Renal cortex interstitium (tissue), 11 donors: Measurements from ENCODE around the gene S1PR4. TPM values are rescaled to one million over a fixed set of nuclear protein-coding genes. Genes with fewer than 3 reads are reported as not detected.
"Not testable (repeated sequence)": the region's sequence is repeated elsewhere in the genome, so short reads cannot be mapped to it uniquely, and the experiment has no call there.

ENCODE experiments used
- DNase-seq, 11 donors: peaks; one replicate each; pipeline ENCODE4 v3.0.0-alpha.2; 2013; ENCODE audit warnings: low read depth in 9 of 11, low spot score in 4 of 11; ENCODE audit errors: extremely low read depth in 1 of 11
- polyA plus RNA-seq, 3 donors: library from polyadenylated mRNA; unstranded; fragments of 120-200 nt; gene quantifications; one replicate each; pipeline ENCODE4 v1.2.1, GENCODE V29; 2013; ENCODE audit not compliant: insufficient read length in 3 of 3

S1PR4 gene
- polyA plus RNA-seq, 3 donors, result 0.28 to 0.56 (median 0.34) TPM

DNA sequence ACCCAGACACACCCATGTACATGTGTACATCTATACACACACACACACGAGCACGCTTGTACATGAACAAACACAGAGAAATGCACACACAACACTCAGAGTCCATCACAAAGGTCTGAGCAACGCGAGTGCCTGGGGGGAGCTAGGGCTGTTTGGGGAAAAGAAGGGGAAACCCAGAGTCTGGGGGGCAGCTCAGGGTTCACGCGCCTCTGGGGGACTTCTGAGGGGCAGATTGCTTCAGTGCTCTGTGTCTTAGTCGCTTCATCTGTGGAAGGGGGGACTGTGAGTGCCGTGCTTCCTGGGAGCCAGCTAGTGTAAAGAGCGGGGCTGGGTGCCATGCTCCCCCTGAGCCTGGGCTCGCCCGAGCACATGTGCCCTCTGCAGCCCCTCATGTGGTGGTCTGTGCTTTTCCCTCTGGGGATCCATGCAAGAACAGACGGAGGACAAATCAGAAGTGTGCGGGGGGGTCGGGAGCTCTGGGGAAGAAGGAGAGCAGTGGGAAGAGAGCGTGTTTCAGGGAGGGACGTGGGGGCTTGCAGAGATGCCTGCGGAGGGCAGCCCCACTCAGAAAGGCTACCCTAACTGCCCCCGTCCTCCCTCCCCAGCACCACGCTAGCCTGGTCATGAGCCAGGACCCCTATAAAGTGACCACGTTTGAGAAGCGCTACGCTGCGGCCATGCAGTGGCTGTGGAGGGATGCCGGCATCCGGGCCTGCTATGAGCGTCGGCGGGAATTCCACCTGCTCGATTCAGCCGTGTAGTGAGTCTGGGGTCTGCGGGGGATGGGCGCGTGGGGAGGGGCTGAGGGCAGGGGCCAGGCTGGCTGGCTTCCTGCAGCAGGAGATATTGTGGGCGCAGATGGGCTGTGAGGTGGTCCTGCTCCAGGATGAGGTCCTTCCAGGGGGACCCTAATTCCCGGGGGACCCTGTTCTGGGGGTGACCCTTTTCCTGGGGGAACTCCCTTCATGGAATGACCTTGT lies 28.8 kb upstream of the S1PR4 start:
- no peak for DNase-seq

DNA sequence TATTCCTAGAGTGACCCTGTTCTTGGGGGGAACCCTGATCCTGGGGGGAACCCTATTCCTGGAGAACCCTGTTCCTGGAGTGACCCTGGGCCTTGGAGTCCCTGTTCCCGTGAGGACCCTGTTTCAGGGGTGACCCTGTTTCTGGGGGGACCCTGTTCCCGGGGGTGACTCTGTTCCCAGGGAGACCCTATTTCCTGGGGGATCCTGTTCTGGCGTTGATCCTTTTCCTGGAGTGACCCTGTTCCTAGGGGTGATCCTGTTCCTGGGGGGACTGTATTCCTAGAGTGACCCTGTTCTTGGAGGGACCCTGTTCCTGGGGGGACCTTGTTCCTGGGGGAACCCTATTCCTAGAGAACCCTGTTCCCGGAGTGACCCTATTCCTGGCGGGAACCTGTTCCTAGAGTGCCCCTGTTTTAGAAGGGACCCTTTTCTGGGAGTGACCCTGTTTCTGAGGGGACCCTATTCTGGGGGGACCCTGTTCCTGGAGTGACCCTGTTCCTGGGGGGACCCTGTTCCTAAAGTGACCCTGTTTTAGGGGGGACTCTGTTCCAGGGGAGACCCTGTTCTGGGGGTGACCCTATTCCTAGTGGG lies 27.7 kb upstream of the S1PR4 start:
- no peak for DNase-seq

DNA sequence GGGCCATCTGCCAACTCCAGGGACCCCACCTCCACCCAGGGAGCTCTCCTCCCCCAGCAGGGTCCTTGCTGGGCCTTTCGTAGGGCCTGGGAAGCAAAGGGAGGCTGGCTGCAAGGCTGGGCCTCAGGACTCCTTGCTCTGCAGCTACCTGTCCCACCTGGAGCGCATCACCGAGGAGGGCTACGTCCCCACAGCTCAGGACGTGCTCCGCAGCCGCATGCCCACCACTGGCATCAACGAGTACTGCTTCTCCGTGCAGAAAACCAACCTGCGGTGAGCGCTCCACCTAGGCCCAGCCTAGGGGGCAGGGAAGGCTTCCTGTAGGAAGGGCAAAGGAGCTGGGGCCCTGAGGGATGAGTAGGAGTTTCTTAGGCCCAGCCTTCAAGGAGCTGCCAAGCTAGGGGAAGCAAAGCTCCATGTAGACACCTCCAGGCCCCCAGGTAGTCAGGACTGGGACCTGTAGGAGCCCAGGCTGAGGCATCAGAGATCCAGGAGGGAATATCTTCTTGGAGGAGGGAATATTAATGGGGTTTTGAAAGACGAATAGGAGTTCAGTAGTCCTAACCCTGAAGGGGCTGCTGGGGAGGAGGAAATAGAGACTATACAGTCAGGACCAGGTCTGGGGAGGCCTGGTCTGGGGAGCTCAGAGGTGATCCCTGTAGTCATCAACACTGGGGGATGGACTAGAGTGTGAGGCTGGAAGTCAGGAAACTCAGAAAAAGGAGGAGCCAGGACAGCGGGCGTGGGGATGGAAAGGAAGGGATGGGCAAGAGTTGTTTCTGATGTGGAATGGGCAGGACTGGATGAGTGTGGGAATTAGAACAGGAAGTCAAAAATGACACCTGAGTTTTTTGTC lies 26.8 kb upstream of the S1PR4 start:
- DNase-seq, result no peak

DNA sequence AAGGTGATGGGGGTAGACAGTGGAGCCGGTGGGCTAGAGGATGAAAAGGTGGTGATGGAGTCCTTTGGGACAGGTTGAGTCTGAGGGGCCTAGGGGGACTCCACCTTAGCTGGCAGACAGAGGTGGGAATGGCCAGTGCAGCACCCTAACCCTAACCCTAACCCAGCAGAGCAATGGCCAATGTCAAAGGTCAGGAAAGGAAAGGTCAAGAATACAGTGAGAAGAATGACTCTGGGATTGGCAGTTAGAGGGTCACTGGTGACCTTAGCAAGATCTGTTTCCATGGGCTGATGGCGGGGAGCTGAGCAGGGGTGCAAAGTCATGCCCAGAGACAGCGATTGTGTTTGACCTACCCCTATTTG lies 26.2 kb upstream of the S1PR4 start:
- DNase-seq, result no peak

DNA sequence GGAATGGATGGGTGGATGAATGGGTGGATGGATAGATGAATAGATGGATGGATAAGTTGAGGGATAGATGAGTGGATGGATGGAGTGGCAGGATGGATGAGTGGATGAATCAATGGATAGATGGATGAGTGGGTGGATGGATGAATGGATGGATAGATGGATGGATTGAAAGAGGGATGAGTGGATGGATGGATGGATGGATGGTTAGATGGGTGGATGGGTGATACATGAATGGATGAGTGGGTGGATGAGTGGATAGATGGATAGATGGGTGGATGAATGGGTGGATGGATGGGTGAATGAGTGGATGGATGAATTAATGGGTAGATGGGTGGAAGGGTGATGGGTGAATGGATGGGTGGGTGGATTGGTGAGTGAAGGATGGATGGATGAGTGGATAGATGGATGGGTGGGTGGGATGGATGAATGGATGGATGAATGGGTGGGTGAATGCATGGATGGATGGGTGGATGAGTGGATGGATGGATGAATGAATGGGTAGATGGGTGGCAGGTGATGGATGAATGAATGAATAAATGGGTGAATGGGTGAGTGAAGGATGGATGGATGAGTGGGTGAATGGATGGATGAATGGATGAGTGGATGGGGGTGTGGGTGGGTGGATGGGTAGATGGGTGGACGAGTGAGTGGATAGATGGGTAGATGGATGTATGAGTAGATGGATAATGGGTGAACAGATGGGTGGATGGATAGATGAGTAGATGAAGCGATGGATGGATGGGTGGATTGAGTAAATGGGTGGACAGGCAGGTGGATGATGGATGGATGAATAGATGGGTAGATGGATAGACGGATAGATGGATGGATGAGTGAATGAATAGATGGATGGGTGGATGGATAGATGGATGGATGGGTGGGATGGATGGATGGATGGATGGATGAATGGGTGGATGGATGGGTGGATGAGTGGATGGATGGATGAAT lies 25.0 kb upstream of the S1PR4 start:
- DNase-seq, result no peak

DNA sequence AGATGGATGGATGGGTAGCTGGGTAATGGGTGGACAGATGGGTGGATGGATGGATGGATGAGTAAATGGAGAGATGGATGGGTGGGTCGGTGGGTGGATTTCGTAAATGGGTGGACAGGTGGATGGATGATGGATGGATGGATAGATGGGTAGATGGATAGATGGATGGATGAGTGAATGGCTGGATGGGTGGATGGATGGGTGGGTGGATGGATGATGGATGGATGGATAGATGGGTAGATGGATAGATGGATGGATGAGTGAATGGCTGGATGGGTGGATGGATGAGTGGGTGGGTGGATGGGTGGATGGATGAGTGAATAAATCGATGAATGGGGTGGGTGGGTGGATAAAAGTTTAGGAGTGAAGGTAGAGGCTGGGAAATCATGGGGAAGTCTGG lies 24.1 kb upstream of the S1PR4 start:
- not testable (repeated sequence) for DNase-seq

DNA sequence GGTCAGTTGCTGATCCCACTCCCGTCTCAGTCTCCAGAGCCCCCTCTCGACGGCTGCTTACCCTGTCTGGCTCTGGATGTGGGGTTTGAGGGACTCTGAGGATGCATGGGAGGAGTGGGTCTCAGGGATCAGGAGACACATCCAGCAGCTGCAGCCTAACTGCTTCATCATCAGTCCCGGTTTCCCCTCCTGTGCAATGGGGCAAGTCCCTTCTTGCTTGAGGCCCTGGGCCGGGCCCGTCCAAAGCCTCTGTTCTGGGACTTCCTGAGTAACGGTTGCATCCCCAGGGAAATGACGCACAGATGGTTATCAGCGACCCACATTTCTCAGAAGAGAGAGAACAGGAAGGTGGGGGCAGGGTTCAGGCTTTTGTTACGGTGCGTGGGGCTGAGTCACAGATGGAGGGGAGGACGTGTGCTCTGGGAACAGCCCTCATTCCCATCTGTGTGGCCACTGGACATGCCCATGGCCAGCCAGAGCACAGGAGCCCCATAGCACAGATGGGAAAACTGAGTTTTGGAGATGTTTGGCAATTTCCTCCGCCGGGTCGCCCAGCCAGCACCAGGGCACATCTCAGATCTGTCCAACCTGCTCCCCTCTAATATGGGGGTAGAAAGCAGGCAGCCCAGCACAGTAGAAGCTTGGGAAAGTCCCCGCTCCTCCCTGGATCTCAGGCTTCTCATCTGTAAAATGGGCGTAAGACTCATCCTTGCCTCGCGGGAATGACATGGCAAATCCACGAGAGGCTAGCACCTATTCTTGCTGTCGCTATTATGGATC lies 23.4 kb upstream of the S1PR4 start:
- peak in 1 of 11 donors; percentile 33 for DNase-seq

DNA sequence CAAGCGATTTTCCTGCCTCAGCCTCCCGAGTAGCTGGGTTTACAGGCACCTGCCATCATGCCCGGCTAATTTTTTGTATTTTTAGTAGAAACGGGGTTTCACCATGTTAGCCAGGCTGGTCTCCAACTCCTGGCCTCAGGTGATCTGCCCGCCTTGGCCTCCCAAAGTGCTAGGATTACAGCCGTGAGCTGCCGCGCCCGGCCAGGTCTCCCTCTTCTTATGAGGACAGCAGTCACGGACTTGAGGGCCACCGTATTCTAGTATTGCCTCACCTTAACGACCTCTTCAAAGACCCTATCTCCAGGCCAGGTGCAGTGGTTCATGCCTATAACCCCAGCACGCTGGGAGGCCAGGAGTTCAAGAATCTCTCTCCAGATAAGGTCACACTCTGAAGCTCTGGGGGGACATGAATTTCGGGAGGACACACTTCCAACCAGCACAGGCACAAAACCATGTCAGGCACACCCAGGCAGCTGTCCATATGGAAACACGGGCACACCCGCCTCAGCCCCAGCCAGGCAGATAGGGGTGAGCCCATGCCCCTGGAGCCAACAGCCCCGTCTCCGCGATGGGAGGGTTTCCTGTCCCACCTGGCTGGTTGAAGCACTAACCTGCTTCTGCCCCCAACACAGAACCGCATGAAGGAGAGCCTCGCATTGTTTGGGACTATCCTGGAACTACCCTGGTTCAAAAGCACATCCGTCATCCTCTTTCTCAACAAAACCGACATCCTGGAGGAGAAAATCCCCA lies 21.3 kb upstream of the S1PR4 start:
- no peak for DNase-seq

DNA sequence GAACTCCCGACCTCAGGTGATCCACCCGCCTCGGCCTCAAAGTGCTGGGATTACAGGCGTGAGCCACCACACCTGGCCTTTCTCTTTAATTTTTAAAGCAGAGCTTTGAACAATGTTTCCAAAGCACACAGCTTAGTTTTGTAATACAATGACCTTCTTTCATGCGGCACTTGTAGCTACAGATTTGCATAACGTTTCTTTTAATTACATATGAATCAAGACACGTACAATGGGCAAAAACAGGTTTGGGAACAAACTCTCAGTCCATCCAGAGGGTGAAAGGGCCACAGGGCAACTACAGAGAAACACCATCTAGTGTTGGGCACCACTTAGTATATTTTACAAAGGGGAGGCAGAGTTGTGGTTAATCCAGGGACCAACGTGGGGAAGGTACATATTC lies 19.0 kb upstream of the S1PR4 start:
- DNase-seq, result no peak

DNA sequence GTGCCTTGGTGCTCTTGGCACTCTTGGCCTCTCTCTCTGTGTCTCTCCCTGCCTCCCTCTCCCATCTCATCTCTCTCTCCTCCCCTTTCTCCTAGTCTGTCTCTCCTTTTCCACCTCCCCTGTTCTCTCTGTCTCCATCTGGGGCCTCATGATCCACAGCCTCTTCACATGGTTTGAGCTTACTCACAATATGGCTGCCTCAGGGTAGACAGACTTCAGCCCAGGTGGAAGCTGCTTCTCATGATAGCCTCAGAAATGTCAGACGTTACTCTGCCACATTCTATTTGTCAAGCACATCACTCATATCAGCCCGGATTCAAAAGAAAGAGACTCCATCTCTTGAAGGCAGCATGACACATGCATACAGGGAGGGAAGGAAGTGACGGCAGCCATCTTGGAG lies 18.4 kb upstream of the S1PR4 start:
- no peak for DNase-seq

DNA sequence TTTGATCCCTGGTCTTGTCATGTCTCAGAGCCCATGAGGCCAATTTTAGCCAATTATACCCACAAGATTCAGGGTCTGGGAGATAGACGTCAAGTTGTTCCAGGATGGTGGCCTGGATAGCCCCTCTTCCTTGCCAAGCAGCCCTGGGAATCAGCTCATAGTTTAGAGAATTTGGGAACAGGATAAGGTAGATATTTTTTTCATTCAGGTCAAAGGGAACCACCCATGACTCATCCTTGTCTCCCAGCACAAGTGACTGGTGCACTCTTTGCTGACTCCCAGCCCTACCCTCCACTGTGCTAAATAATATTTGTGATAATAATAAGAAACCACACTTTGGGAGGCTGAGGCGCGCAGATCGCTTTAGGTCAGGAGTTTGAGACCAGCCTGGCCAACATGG lies 17.1 kb upstream of the S1PR4 start:
- DNase-seq, result no peak

DNA sequence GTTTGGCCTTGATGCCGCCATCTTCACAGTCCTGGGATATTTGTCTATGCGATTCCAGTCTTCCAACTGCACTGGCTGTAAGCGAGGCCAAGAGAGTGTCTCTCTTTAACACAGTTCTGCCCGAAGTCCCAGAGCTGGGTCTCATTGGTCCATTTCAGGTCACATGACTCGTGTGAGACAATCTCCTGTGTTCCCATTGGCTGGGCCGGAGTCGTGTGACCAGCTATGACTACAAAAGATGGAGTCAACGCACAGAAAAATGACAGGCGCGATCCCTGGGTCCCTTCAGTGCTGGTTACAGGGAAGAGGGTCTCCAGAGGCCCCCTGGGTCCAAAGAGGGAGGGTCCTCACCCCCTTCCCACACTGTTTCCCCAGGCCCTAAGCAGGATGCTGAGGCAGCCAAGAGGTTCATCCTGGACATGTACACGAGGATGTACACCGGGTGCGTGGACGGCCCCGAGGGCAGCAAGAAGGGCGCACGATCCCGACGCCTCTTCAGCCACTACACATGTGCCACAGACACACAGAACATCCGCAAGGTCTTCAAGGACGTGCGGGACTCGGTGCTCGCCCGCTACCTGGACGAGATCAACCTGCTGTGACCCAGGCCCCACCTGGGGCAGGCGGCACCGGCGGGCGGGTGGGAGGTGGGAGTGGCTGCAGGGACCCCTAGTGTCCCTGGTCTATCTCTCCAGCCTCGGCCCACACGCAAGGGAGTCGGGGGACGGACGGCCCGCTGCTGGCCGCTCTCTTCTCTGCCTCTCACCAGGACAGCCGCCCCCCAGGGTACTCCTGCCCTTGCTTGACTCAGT lies 15.9 kb upstream of the S1PR4 start:
- no peak for DNase-seq

DNA sequence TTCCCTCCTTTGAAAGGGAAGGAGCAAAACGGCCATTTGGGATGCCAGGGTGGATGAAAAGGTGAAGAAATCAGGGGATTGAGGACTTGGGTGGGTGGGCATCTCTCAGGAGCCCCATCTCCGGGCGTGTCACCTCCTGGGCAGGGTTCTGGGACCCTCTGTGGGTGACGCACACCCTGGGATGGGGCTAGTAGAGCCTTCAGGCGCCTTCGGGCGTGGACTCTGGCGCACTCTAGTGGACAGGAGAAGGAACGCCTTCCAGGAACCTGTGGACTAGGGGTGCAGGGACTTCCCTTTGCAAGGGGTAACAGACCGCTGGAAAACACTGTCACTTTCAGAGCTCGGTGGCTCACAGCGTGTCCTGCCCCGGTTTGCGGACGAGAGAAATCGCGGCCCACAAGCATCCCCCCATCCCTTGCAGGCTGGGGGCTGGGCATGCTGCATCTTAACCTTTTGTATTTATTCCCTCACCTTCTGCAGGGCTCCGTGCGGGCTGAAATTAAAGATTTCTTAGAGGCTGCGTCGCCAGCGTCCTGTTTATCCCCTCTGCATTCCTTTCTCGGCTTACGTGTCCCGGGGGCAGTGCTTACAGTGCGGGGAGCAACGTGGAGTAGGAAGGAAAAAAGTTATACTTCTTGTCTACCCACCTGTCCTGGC lies 15.2 kb upstream of the S1PR4 start:
- peak in 9 of 11 donors; percentile 29 to 61 (median 50) for DNase-seq

DNA sequence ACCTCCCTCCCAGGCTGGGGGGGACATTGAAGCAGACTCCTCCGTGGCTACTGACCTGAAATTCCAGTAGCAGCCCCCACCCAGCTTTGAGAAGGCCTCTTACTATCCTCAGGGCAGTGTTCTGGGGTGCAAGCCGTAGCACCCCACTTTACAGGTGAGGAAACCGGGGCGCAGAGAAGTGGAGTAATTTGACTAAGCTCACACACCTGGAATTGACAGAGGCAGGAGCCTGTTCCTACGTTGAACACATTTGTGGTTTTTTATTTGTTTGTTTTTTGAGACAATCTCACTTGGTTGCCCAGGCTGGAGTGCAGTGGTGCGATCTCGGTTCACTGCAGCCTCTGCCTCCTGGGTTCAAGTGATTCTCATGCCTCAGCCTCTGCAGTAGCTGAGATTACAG lies 14.6 kb upstream of the S1PR4 start:
- DNase-seq, result no peak

DNA sequence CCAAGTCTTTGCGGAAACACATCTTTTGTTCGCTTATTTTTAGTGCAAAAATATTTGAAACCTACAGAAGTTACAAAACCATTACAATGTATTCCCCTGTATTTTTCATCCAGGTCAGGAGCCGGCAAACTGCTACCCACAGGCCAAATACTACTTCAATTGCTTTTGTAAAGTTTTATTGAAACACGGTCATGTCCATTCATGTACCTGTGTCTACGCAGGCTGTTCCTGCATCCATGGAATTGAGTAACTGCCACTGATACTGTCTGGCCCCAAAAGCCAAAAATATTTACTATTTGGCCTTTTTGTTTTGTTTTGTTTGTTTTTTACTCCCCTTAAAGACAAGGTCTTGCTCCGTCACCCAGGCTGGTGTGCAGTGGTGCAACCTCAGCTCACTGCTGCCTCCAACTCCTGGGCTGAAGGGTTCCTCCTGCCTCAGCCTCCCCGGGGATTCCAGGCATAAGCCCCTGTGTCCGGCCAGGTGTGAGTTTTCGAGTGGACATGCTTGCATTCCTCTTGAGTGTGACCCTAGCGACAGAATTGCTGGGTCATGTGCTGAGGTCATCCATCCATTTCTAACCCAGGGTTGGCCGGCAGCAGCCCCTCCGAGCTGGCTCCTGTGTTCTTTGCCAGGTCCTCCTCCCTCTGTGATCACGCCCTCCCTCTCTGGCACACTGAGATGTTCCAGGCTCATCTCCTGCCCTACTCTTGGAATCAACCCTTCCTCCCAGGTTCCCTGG lies 10.9 kb upstream of the S1PR4 start:
- DNase-seq, result no peak
